ENCODE results near the gene ZSWIM5.
"Not testable (repeated sequence)": the region's sequence is repeated elsewhere in the genome, so short reads cannot be mapped to it uniquely, and the experiment has no call there.

ZSWIM5 gene

GRCh38 chr1:45001011-45001481 lies 205.4 kb downstream of the ZSWIM5 start:
- H3K27ac ChIP-seq (ENCODE audit: low read depth, low read length): peak overlapping the region; percentile 78

GRCh38 chr1:44999232-44999631 lies 207.2 kb downstream of the ZSWIM5 start:
- Histone ChIP-seq H3K9me3 (ENCODE audit: control insufficient read depth in 5 of 5, low read length in 5 of 5) (no peaks in the 10 kb centered on the region), H3K4me1 (ENCODE audit: control insufficient read depth in 5 of 5, insufficient read depth in 5 of 5, low read length in 5 of 5) (peaks cover 13 to 45% (median 42%) of the 10 kb centered on the region in 5 donors), H3K9ac (ENCODE audit: low read length in 5 of 5) (no peak overlapping the region), H3K27me3 (ENCODE audit: control insufficient read depth in 5 of 5, insufficient read depth in 4 of 5, low read length in 5 of 5) (peaks cover 0 to 2% (median 0%) of the 10 kb centered on the region in 5 donors), H3K27ac (ENCODE audit: low read depth, low read length) (no peak overlapping the region), H3K4me3 (ENCODE audit: low read depth in 1 of 5, low read length in 5 of 5) (no peak overlapping the region), H3K36me3 (ENCODE audit: control insufficient read depth in 5 of 5, insufficient read depth in 5 of 5, low read length in 5 of 5) (peaks cover 0 to 25% (median 24%) of the 10 kb centered on the region in 5 donors)

More at GRCh38 chr1:45001011-45001481, 205.4 kb downstream of the ZSWIM5 start:
- H3K27me3 ChIP-seq (ENCODE audit: control insufficient read depth in 5 of 5, insufficient read depth in 4 of 5, low read length in 5 of 5): no peaks in the 10 kb centered on the region
- peak overlapping the region in 3 of 5 donors; percentile 2 to 4 (median 2) for H3K9ac ChIP-seq (ENCODE audit: low read length in 5 of 5)
- no peaks in the 10 kb centered on the region for H3K9me3 ChIP-seq (ENCODE audit: control insufficient read depth in 5 of 5, low read length in 5 of 5)
- H3K4me3 ChIP-seq (ENCODE audit: low read depth in 1 of 5, low read length in 5 of 5): peak overlapping the region in 2 of 5 donors; percentile 20 to 59
- peaks cover 0 to 43% (median 42%) of the 10 kb centered on the region in 5 donors for H3K36me3 ChIP-seq (ENCODE audit: control insufficient read depth in 5 of 5, insufficient read depth in 5 of 5, low read length in 5 of 5)
- peaks cover 9 to 42% (median 35%) of the 10 kb centered on the region in 5 donors for H3K4me1 ChIP-seq (ENCODE audit: control insufficient read depth in 5 of 5, insufficient read depth in 5 of 5, low read length in 5 of 5)

- no peak overlapping the region for H3K27ac ChIP-seq (ENCODE audit: low read depth, low read length)
- peaks cover 6 to 31% (median 20%) of the 10 kb centered on the region in 5 donors for H3K4me1 ChIP-seq (ENCODE audit: control insufficient read depth in 5 of 5, insufficient read depth in 5 of 5, low read length in 5 of 5)
- no peaks in the 10 kb centered on the region for H3K9me3 ChIP-seq (ENCODE audit: control insufficient read depth in 5 of 5, low read length in 5 of 5)
- no peak overlapping the region for H3K4me3 ChIP-seq (ENCODE audit: low read depth in 1 of 5, low read length in 5 of 5)
- H3K36me3 ChIP-seq (ENCODE audit: control insufficient read depth in 5 of 5, insufficient read depth in 5 of 5, low read length in 5 of 5): no peaks in the 10 kb centered on the region
- peaks cover 0 to 2% (median 0%) of the 10 kb centered on the region in 5 donors for H3K27me3 ChIP-seq (ENCODE audit: control insufficient read depth in 5 of 5, insufficient read depth in 4 of 5, low read length in 5 of 5)
- no peak overlapping the region for H3K9ac ChIP-seq (ENCODE audit: low read length in 5 of 5)
Measured at GRCh38 chr1:44995467-44996238, 210.8 kb downstream of the ZSWIM5 start.

- Histone ChIP-seq H3K4me3 (ENCODE audit: low read depth in 1 of 5, low read length in 5 of 5) (peak overlapping the region in 1 of 5 donors; percentile 19), H3K36me3 (ENCODE audit: control insufficient read depth in 5 of 5, insufficient read depth in 5 of 5, low read length in 5 of 5) (no peaks in the 10 kb centered on the region), H3K9me3 (ENCODE audit: control insufficient read depth in 5 of 5, low read length in 5 of 5) (no peaks in the 10 kb centered on the region), H3K9ac (ENCODE audit: low read length in 5 of 5) (peak overlapping the region in 2 of 5 donors; percentile 24 to 82), H3K27ac (ENCODE audit: low read depth, low read length) (no peak overlapping the region), H3K27me3 (ENCODE audit: control insufficient read depth in 5 of 5, insufficient read depth in 4 of 5, low read length in 5 of 5) (peaks cover 0 to 2% (median 0%) of the 10 kb centered on the region in 5 donors), H3K4me1 (ENCODE audit: control insufficient read depth in 5 of 5, insufficient read depth in 5 of 5, low read length in 5 of 5) (peaks cover 3 to 19% (median 12%) of the 10 kb centered on the region in 5 donors)
Measured at GRCh38 chr1:44994309-44994898, 212.0 kb downstream of the ZSWIM5 start.

- Histone ChIP-seq H3K27ac (ENCODE audit: low read depth, low read length) (no peak overlapping the region), H3K9ac (ENCODE audit: low read length in 5 of 5) (no peak overlapping the region), H3K4me3 (ENCODE audit: low read depth in 1 of 5, low read length in 5 of 5) (no peak overlapping the region), H3K9me3 (ENCODE audit: control insufficient read depth in 5 of 5, low read length in 5 of 5) (no peaks in the 10 kb centered on the region), H3K4me1 (ENCODE audit: control insufficient read depth in 5 of 5, insufficient read depth in 5 of 5, low read length in 5 of 5) (peaks cover 5 to 23% (median 18%) of the 10 kb centered on the region in 5 donors), H3K36me3 (ENCODE audit: control insufficient read depth in 5 of 5, insufficient read depth in 5 of 5, low read length in 5 of 5) (no peaks in the 10 kb centered on the region), H3K27me3 (ENCODE audit: control insufficient read depth in 5 of 5, insufficient read depth in 4 of 5, low read length in 5 of 5) (no peaks in the 10 kb centered on the region)
Measured at GRCh38 chr1:44988531-44989156, 217.8 kb downstream of the ZSWIM5 start.

GRCh38 chr1:44985747-44986359 lies 220.6 kb downstream of the ZSWIM5 start:
- Histone ChIP-seq H3K4me3 (ENCODE audit: low read depth in 1 of 5, low read length in 5 of 5) (peak overlapping the region; percentile 78 to 96 (median 96)), H3K9ac (ENCODE audit: low read length in 5 of 5) (peak overlapping the region; percentile 41 to 96 (median 89)), H3K27me3 (ENCODE audit: control insufficient read depth in 5 of 5, insufficient read depth in 4 of 5, low read length in 5 of 5) (no peaks in the 10 kb centered on the region), H3K36me3 (ENCODE audit: control insufficient read depth in 5 of 5, insufficient read depth in 5 of 5, low read length in 5 of 5) (peaks cover 0 to 7% (median 5%) of the 10 kb centered on the region in 5 donors), H3K27ac (ENCODE audit: low read depth, low read length) (peak overlapping the region; percentile 76), H3K4me1 (ENCODE audit: control insufficient read depth in 5 of 5, insufficient read depth in 5 of 5, low read length in 5 of 5) (peaks cover 5 to 28% (median 15%) of the 10 kb centered on the region in 5 donors), H3K9me3 (ENCODE audit: control insufficient read depth in 5 of 5, low read length in 5 of 5) (no peaks in the 10 kb centered on the region)

- not testable (repeated sequence) for H3K4me3 ChIP-seq (ENCODE audit: low read depth in 1 of 5, low read length in 5 of 5); H3K27me3 ChIP-seq (ENCODE audit: control insufficient read depth in 5 of 5, insufficient read depth in 4 of 5, low read length in 5 of 5); H3K27ac ChIP-seq (ENCODE audit: low read depth, low read length); H3K4me1 ChIP-seq (ENCODE audit: control insufficient read depth in 5 of 5, insufficient read depth in 5 of 5, low read length in 5 of 5); H3K9me3 ChIP-seq (ENCODE audit: control insufficient read depth in 5 of 5, low read length in 5 of 5); H3K9ac ChIP-seq (ENCODE audit: low read length in 5 of 5)
- H3K36me3 ChIP-seq (ENCODE audit: control insufficient read depth in 5 of 5, insufficient read depth in 5 of 5, low read length in 5 of 5): peaks cover 31 to 75% (median 40%) of the 10 kb centered on the region in 5 donors
Measured at GRCh38 chr1:44977372-44977771, 229.0 kb downstream of the ZSWIM5 start.

- Histone ChIP-seq H3K27me3 (ENCODE audit: control insufficient read depth in 5 of 5, insufficient read depth in 4 of 5, low read length in 5 of 5) (no peaks in the 10 kb centered on the region), H3K9me3 (ENCODE audit: control insufficient read depth in 5 of 5, low read length in 5 of 5) (peaks cover 0 to 3% (median 0%) of the 10 kb centered on the region in 5 donors), H3K4me1 (ENCODE audit: control insufficient read depth in 5 of 5, insufficient read depth in 5 of 5, low read length in 5 of 5) (peaks cover 0 to 3% (median 0%) of the 10 kb centered on the region in 5 donors), H3K9ac (ENCODE audit: low read length in 5 of 5) (no peak overlapping the region), H3K4me3 (ENCODE audit: low read depth in 1 of 5, low read length in 5 of 5) (no peak overlapping the region), H3K27ac (ENCODE audit: low read depth, low read length) (no peak overlapping the region), H3K36me3 (ENCODE audit: control insufficient read depth in 5 of 5, insufficient read depth in 5 of 5, low read length in 5 of 5) (peaks cover 31 to 75% (median 40%) of the 10 kb centered on the region in 5 donors)
Measured at GRCh38 chr1:44976252-44976651, 230.2 kb downstream of the ZSWIM5 start.

- Histone ChIP-seq H3K36me3 (ENCODE audit: control insufficient read depth in 5 of 5, insufficient read depth in 5 of 5, low read length in 5 of 5) (peaks cover 23 to 60% (median 28%) of the 10 kb centered on the region in 5 donors), H3K4me3 (ENCODE audit: low read depth in 1 of 5, low read length in 5 of 5) (no peak overlapping the region)
Measured at GRCh38 chr1:44973645-44974044, 232.8 kb downstream of the ZSWIM5 start.

More at GRCh38 chr1:44973645-44974044, 232.8 kb downstream of the ZSWIM5 start:
- Histone ChIP-seq H3K27me3 (ENCODE audit: control insufficient read depth in 5 of 5, insufficient read depth in 4 of 5, low read length in 5 of 5) (no peaks in the 10 kb centered on the region), H3K9ac (ENCODE audit: low read length in 5 of 5) (no peak overlapping the region), H3K9me3 (ENCODE audit: control insufficient read depth in 5 of 5, low read length in 5 of 5) (peaks cover 0 to 3% (median 0%) of the 10 kb centered on the region in 5 donors), H3K4me1 (ENCODE audit: control insufficient read depth in 5 of 5, insufficient read depth in 5 of 5, low read length in 5 of 5) (peaks cover 0 to 6% (median 3%) of the 10 kb centered on the region in 5 donors), H3K27ac (ENCODE audit: low read depth, low read length) (no peak overlapping the region)
